ENCODE measurements around the gene SALL1. TPM values are rescaled to one million over a fixed set of nuclear protein-coding genes. Genes with fewer than 3 reads are reported as not detected.

SALL1 gene
- total and polyA plus RNA-seq, 2 of the 13 experiments (the other 11 are each of a cell fraction or from before 2014, with no cell fraction given) = 6.6 to 12.3 TPM

DNA sequence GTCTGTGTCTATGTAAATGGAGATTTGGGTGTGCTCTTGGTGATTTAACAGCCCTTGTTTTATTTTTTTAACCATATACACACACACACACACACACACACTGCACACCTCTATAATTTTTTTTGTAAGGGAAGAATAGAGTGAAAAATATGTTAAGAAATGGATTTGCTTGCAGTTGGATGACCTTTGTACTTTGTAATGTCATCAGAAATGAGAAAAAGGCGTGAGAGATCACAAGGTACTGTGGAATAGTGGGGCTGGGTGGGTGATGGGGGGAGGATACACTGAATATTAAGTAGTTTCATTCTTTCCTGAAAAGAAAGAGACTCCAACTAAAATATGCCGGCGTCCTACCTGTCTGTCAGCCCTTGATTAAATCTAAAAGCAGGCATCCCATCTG lies 38.7 kb downstream of the SALL1 start (continued):
- TF ChIP-seq NR2F6 (IDR thresholded peaks at IDR 0.05) (no peak), NR2F6 (CRISPR knock-in tag; IDR thresholded peaks at IDR 0.05) (no peak), SYNCRIP (IDR thresholded peaks at IDR 0.05; ENCODE audit: insufficient read depth, low read depth, low read length) (no peak), SALL2 (CRISPR knock-in tag; IDR thresholded peaks at IDR 0.05) (no peak), TRIM24 (CRISPR knock-in tag; IDR thresholded peaks at IDR 0.05) (no peak), ZNF777 (CRISPR knock-in tag; IDR thresholded peaks at IDR 0.05) (no peak), KDM2A (CRISPR knock-in tag; IDR thresholded peaks at IDR 0.05; ENCODE audit: borderline replicate concordance, low read depth) (no peak), GABPA (IDR thresholded peaks at IDR 0.05; ENCODE audit: low read depth, low read length) (no peak), GABPA (CRISPR knock-in tag; IDR thresholded peaks at IDR 0.05; ENCODE audit: low read depth) (no peak), ARHGAP35 (CRISPR knock-in tag; IDR thresholded peaks at IDR 0.05; ENCODE audit: borderline replicate concordance) (no peak), ZBTB8A (CRISPR knock-in tag; IDR thresholded peaks at IDR 0.05; ENCODE audit: borderline replicate concordance, low read depth) (no peak)
- TF ChIP-seq, protein P1, sequence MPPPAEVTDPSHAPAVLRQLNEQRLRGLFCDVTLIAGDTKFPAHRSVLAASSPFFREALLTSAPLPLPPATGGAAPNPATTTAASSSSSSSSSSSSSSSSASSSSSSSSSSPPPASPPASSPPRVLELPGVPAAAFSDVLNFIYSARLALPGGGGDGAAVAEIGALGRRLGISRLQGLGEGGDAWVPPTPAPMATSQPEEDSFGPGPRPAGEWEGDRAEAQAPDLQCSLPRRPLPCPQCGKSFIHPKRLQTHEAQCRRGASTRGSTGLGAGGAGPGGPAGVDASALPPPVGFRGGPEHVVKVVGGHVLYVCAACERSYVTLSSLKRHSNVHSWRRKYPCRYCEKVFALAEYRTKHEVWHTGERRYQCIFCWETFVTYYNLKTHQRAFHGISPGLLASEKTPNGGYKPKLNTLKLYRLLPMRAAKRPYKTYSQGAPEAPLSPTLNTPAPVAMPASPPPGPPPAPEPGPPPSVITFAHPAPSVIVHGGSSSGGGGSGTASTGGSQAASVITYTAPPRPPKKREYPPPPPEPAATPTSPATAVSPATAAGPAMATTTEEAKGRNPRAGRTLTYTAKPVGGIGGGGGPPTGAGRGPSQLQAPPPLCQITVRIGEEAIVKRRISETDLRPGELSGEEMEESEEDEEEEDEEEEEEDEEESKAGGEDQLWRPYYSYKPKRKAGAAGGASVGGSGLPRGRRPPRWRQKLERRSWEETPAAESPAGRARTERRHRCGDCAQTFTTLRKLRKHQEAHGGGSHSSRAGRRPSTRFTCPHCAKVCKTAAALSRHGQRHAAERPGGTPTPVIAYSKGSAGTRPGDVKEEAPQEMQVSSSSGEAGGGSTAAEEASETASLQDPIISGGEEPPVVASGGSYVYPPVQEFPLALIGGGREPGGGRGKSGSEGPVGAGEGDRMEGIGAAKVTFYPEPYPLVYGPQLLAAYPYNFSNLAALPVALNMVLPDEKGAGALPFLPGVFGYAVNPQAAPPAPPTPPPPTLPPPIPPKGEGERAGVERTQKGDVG (CRISPR knock-in tag; IDR thresholded peaks at IDR 0.05; ENCODE audit: borderline replicate concordance) = no peak

DNA sequence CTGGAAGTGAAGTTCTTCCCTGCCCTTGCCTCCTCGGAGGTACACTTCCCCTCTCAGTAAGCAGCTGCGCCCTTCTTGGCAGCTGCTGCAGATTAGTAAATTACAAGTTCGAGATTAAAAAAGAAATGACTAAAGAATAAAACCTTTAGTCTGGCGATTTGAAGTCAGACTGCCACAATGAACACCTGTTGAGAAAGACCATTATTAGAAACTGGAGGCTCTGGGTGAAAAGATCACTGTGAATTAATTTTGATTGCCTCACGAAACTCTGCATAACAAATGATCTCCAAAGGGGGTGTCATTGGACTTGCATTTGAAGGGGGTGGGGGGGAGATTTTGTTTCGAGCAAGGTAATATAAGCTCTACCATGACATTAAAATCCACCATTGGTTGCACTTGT lies 39.3 kb downstream of the SALL1 start:
- Histone ChIP-seq H3K27ac (ENCODE audit: extremely low read length, insufficient read depth, low read length) (no peak overlapping the region), H2AFZ (ENCODE audit: low read length) (no peak overlapping the region), H3K4me3 (replicated peaks in 1 of 3; ENCODE audit: insufficient read depth in 1 of 3, low read depth in 2 of 3, low read length in 3 of 3) (no peak overlapping the region), H3K27me3 (ENCODE audit: control insufficient read depth in 1 of 2, insufficient read depth in 2 of 2, low read length in 2 of 2) (no peaks in the 10 kb centered on the region), H3K4me2 (ENCODE audit: low read depth, low read length) (no peak overlapping the region), H3K9ac (ENCODE audit: insufficient read depth, low read depth, low read length) (no peak overlapping the region), H3K4me1 (ENCODE audit: insufficient read depth, low read length) (peaks cover 72% of the 10 kb centered on the region), H3K36me3 (replicated peaks in 1 of 2; ENCODE audit: control insufficient read depth in 1 of 2, insufficient read depth in 2 of 2, low read length in 2 of 2) (no peaks in the 10 kb centered on the region), H3K9me3 (ENCODE audit: low read length) (peaks cover 5% of the 10 kb centered on the region; the same call in 1 of the 2 replicates), H3K79me2 (ENCODE audit: insufficient read depth, low read length) (no peaks in the 10 kb centered on the region), H4K20me1 (ENCODE audit: insufficient read depth, low read length) (no peaks in the 10 kb centered on the region)
- in situ Hi-C loops (cut with HindIII; ENCODE audit: extremely low pct_ligation_motif_present, low pct_unique_long_range_greater_than_20kb) = no loop called here
- TF ChIP-seq, protein P2, sequence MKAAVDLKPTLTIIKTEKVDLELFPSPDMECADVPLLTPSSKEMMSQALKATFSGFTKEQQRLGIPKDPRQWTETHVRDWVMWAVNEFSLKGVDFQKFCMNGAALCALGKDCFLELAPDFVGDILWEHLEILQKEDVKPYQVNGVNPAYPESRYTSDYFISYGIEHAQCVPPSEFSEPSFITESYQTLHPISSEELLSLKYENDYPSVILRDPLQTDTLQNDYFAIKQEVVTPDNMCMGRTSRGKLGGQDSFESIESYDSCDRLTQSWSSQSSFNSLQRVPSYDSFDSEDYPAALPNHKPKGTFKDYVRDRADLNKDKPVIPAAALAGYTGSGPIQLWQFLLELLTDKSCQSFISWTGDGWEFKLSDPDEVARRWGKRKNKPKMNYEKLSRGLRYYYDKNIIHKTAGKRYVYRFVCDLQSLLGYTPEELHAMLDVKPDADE (CRISPR knock-in tag; IDR thresholded peaks at IDR 0.05) = no peak
- intact Hi-C loops (cut with micrococcal nuclease; ENCODE audit: unreplicated experiment) = no loop called here
- ChIA-PET POLR2A (no interaction called here), CTCF (ENCODE audit: low intra/inter-chr PET ratio, low total read pairs) (no interaction called here)
- BruUV-seq (replicated peaks) = no TSS peak
- ATAC-seq (no peak), FAIRE-seq (no peak), DNase-seq (ENCODE audit: low spot score) (no peak)
- WGBS (ENCODE audit: low lambda C conversion rate) = 90% methylated on average over 6 of the region's 6 CpGs

Measured in HepG2 (cell line).